Neural cell (in vitro differentiated cells): ENCODE results near the gene MYBPHL. TPM values are rescaled to one million over a fixed set of nuclear protein-coding genes. Genes with fewer than 3 reads are reported as not detected.

Experiments
- H2AFZ ChIP-seq: fragments of 200-600, 300-800 bp; sonication (generic), shearing (Covaris generic); 2 replicates; pipeline ENCODE4 v1.6.0; 2014; ENCODE audit warnings: low read depth, mild to moderate bottlenecking, antibody characterized with exemption, low read length, moderate library complexity
- H3F3A ChIP-seq: fragments of 200-600 bp; shearing (Covaris generic); 2 replicates; pipeline ENCODE4 v1.6.1; 2016; ENCODE audit warnings: mild to moderate bottlenecking, moderate library complexity, mixed read lengths, antibody characterized with exemption, low read length; ENCODE audit not compliant: insufficient read depth, poor library complexity, severe bottlenecking
- H3K27ac ChIP-seq: fragments of 200-600, 300-800 bp; sonication (generic), shearing (Covaris generic); 2 replicates; pipeline ENCODE4 v1.5.1; 2014; ENCODE audit warnings: mild to moderate bottlenecking, low read length, moderate library complexity
- H3K27me3 ChIP-seq: fragments of 300-800, 200-600 bp; sonication (generic), shearing (Covaris generic); 2 replicates; pipeline ENCODE4 v1.6.0; 2014; ENCODE audit warnings: mild to moderate bottlenecking, low read depth, low read length, moderate library complexity; ENCODE audit not compliant: insufficient read depth
- H3K36me3 ChIP-seq: fragments of 300-800, 200-600 bp; sonication (generic), shearing (Covaris generic); 2 replicates; pipeline ENCODE4 v1.5.1; 2014; ENCODE audit warnings: mild to moderate bottlenecking, antibody characterized with exemption, low read length, moderate library complexity; ENCODE audit not compliant: insufficient read depth
- H3K4me2 ChIP-seq: fragments of 300-800, 200-600 bp; sonication (generic), shearing (Covaris generic); 2 replicates; pipeline ENCODE4 v1.6.0; 2014; ENCODE audit warnings: mild to moderate bottlenecking, low read length
- H3K4me3 ChIP-seq: fragments of 300-800, 200-600 bp; sonication (generic), shearing (Covaris generic); 2 replicates; pipeline ENCODE4 v1.5.1; 2014; ENCODE audit warnings: mild to moderate bottlenecking, low read length, moderate library complexity
- H3K79me2 ChIP-seq: fragments of 200-600 bp; shearing (Covaris generic); replicated peaks from 2 replicates; pipeline ENCODE4 v1.6.0; 2014; ENCODE audit warnings: mild to moderate bottlenecking, low read length, moderate library complexity; ENCODE audit not compliant: insufficient read depth
- H3K9ac ChIP-seq: fragments of 300-800, 200-600 bp; sonication (generic), shearing (Covaris generic); 2 replicates; pipeline ENCODE4 v1.6.1; 2016; ENCODE audit warnings: mild to moderate bottlenecking, low read length, mixed read lengths
- H3K9me2 ChIP-seq: fragments of 200-600 bp; shearing (Covaris generic); 2 replicates; pipeline ENCODE4 v1.6.1; 2016; ENCODE audit warnings: mild to moderate bottlenecking, low read length, mixed read lengths; ENCODE audit not compliant: insufficient read depth
- H3K9me3 ChIP-seq: fragments of 200-600, 300-800 bp; sonication (generic), shearing (Covaris generic); 2 replicates; pipeline ENCODE4 v1.6.1; 2016; ENCODE audit warnings: mild to moderate bottlenecking, mixed run types, low read length, moderate library complexity, mixed read lengths
- H4K20me1 ChIP-seq: fragments of 200-600 bp; shearing (Covaris generic); 2 replicates; pipeline ENCODE4 v1.6.1; 2016; ENCODE audit warnings: mild to moderate bottlenecking, mixed run types; ENCODE audit not compliant: insufficient read depth
- EP300 ChIP-seq: fragments of 450-650 bp; conservative IDR thresholded peaks from 2 replicates; pipeline ENCODE4 v1.6.1; 2014; ENCODE audit warnings: antibody characterized with exemption, mild to moderate bottlenecking, moderate library complexity; ENCODE audit not compliant: poor library complexity, severe bottlenecking
- EZH2 ChIP-seq: fragments of 200-600, 300-800 bp; shearing (Covaris generic), sonication (generic); IDR thresholded peaks from 2 replicates; pipeline ENCODE4 v1.6.1; 2014; ENCODE audit warnings: antibody characterized with exemption, low read length, borderline replicate concordance, mild to moderate bottlenecking; ENCODE audit not compliant: insufficient read depth, poor library complexity, severe bottlenecking
- MXI1 ChIP-seq: fragments of 450-650 bp; conservative IDR thresholded peaks from 2 replicates; pipeline ENCODE4 v1.6.1; 2014; ENCODE audit warnings: antibody characterized with exemption, mild to moderate bottlenecking; ENCODE audit not compliant: poor library complexity, severe bottlenecking
- POLR2AphosphoS5 ChIP-seq: IDR thresholded peaks from 2 replicates; pipeline ENCODE4 v1.6.1; 2012
- RAD21 ChIP-seq: fragments of 450-650 bp; conservative IDR thresholded peaks from 2 replicates; pipeline ENCODE4 v1.6.1; 2014; ENCODE audit warnings: antibody characterized with exemption, mild to moderate bottlenecking, moderate library complexity
- SMC3 ChIP-seq: fragments of 450-650 bp; conservative IDR thresholded peaks from 2 replicates; pipeline ENCODE4 v1.6.1; 2014; ENCODE audit warnings: antibody characterized with exemption, mild to moderate bottlenecking, moderate library complexity; ENCODE audit not compliant: poor library complexity
- TAF1 ChIP-seq: IDR thresholded peaks from 2 replicates; pipeline ENCODE4 v1.6.1; 2012; ENCODE audit warnings: low read depth
- polyA plus RNA-seq: library from polyadenylated mRNA; depleted of rRNA; stranded (reverse); fragments of >200 nt; gene quantifications from 2 replicates; pipeline ENCODE4 v1.2.3, GENCODE V29; 2014
- TF ChIP-seq, protein P1 (sequence below): IDR thresholded peaks from 2 replicates; pipeline ENCODE4 v1.6.1; 2012; ENCODE audit warnings: borderline replicate concordance
- TF ChIP-seq, protein P2 (sequence below): fragments of 450-650 bp; IDR thresholded peaks from 2 replicates; pipeline ENCODE4 v1.5.1; 2014; ENCODE audit warnings: antibody characterized with exemption, mild to moderate bottlenecking, moderate library complexity; ENCODE audit not compliant: poor library complexity, severe bottlenecking

The MYBPHL gene
- polyA plus RNA-seq, 1 donor from 2014 or later = 1.6 TPM

DNA sequence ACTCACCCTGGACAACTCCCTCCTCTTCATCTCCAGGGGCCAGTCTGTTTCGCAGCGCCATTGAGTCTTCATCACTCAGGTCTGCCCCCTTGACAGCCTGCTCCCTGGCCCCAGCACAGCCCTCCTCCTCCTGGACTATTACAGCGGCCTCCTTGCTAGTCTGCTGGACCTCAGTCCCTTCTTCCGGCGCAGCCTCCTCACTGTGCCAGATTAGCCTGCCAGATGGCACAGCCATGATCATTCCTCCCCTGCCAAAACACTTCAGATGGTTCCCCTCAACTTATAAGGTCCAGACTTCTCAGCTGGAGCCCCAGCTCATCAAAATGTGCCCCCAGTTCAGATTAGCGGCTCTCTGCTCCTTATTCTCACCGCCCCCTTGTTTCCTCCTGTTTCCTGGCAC is 64.4 kb downstream of the MYBPHL start:
- Histone ChIP-seq H3K9ac (no peak overlapping the region), H3K4me3 (no peak overlapping the region), H2AFZ (no peak overlapping the region)

More for the DNA sequence above, 64.4 kb downstream of the MYBPHL start:
- H3F3A ChIP-seq = no peaks in the 10 kb centered on the region
- H3K27me3 ChIP-seq = no peaks in the 10 kb centered on the region
- H3K79me2 ChIP-seq = no peaks in the 10 kb centered on the region
- no peaks in the 10 kb centered on the region for H3K9me3 ChIP-seq
- no peak overlapping the region for H3K4me2 ChIP-seq
- peaks cover 3% of the 10 kb centered on the region for H3K36me3 ChIP-seq
- TF ChIP-seq MXI1 = no peak
- TF ChIP-seq, protein P1, sequence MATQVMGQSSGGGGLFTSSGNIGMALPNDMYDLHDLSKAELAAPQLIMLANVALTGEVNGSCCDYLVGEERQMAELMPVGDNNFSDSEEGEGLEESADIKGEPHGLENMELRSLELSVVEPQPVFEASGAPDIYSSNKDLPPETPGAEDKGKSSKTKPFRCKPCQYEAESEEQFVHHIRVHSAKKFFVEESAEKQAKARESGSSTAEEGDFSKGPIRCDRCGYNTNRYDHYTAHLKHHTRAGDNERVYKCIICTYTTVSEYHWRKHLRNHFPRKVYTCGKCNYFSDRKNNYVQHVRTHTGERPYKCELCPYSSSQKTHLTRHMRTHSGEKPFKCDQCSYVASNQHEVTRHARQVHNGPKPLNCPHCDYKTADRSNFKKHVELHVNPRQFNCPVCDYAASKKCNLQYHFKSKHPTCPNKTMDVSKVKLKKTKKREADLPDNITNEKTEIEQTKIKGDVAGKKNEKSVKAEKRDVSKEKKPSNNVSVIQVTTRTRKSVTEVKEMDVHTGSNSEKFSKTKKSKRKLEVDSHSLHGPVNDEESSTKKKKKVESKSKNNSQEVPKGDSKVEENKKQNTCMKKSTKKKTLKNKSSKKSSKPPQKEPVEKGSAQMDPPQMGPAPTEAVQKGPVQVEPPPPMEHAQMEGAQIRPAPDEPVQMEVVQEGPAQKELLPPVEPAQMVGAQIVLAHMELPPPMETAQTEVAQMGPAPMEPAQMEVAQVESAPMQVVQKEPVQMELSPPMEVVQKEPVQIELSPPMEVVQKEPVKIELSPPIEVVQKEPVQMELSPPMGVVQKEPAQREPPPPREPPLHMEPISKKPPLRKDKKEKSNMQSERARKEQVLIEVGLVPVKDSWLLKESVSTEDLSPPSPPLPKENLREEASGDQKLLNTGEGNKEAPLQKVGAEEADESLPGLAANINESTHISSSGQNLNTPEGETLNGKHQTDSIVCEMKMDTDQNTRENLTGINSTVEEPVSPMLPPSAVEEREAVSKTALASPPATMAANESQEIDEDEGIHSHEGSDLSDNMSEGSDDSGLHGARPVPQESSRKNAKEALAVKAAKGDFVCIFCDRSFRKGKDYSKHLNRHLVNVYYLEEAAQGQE = no peak
- no peak for TF ChIP-seq POLR2AphosphoS5
- no peak for TF ChIP-seq SMC3
- TF ChIP-seq RAD21 = no peak
- no peak for TF ChIP-seq TAF1
- TF ChIP-seq, protein P2, sequence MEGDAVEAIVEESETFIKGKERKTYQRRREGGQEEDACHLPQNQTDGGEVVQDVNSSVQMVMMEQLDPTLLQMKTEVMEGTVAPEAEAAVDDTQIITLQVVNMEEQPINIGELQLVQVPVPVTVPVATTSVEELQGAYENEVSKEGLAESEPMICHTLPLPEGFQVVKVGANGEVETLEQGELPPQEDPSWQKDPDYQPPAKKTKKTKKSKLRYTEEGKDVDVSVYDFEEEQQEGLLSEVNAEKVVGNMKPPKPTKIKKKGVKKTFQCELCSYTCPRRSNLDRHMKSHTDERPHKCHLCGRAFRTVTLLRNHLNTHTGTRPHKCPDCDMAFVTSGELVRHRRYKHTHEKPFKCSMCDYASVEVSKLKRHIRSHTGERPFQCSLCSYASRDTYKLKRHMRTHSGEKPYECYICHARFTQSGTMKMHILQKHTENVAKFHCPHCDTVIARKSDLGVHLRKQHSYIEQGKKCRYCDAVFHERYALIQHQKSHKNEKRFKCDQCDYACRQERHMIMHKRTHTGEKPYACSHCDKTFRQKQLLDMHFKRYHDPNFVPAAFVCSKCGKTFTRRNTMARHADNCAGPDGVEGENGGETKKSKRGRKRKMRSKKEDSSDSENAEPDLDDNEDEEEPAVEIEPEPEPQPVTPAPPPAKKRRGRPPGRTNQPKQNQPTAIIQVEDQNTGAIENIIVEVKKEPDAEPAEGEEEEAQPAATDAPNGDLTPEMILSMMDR = no peak
- TF ChIP-seq EZH2 = no peak
- no peak for TF ChIP-seq EP300
- no peak overlapping the region for H3K27ac ChIP-seq
- H3K9me2 ChIP-seq = no peaks in the 10 kb centered on the region
- no peaks in the 10 kb centered on the region for H4K20me1 ChIP-seq

Other genes with a start within 250 kb of the MYBPHL start
- gene TAF13, start 231.0 kb downstream of the MYBPHL start, polyA plus RNA-seq = 60.1 and 61.4 TPM in 2 replicates
- gene TMEM167B, start 216.2 kb downstream of the MYBPHL start, polyA plus RNA-seq = 52.2 and 53.9 TPM in 2 replicates
- gene ELAPOR1, start 192.9 kb downstream of the MYBPHL start, polyA plus RNA-seq = 16.8 and 18.8 TPM in 2 replicates
- gene SARS1, start 93.1 kb downstream of the MYBPHL start, polyA plus RNA-seq = 274 and 281 TPM in 2 replicates
- 7.9 and 9.5 TPM in 2 replicates for gene CELSR2, start 57.5 kb downstream of the MYBPHL start, polyA plus RNA-seq
- 5.4 and 7.9 TPM in 2 replicates for gene PSRC1, start 23.9 kb downstream of the MYBPHL start, polyA plus RNA-seq
- gene SORT1, start 90.9 kb upstream of the MYBPHL start, polyA plus RNA-seq = 31.4 and 33.3 TPM in 2 replicates
- 98.8 and 99.8 TPM in 2 replicates for gene PSMA5, start 119.4 kb upstream of the MYBPHL start, polyA plus RNA-seq
- not detected in 2 replicates for gene SYPL2, start 159.5 kb upstream of the MYBPHL start, polyA plus RNA-seq
- gene ATXN7L2, start 176.9 kb upstream of the MYBPHL start, polyA plus RNA-seq = 14.3 and 16.9 TPM in 2 replicates
- 7.2 and 9.2 TPM in 2 replicates for gene CYB561D1, start 187.1 kb upstream of the MYBPHL start, polyA plus RNA-seq
- gene AMIGO1, start 202.7 kb upstream of the MYBPHL start, polyA plus RNA-seq = 12.0 and 12.6 TPM in 2 replicates
- gene GPR61, start 232.9 kb upstream of the MYBPHL start, polyA plus RNA-seq = 9.7 and 13.2 TPM in 2 replicates
- gene GNAI3, start 241.6 kb upstream of the MYBPHL start, polyA plus RNA-seq = 10.6 and 10.9 TPM in 2 replicates